GM12878 (cell line): ENCODE measurements around the gene PCDH1. TPM values are rescaled to one million over a fixed set of nuclear protein-coding genes. Genes with fewer than 3 reads are reported as not detected.

Experiments
- ATAC-seq: fragments of 200-7000 bp; cut with Tn5 transposase; 3 replicates; pipeline ENCODE4 v1.9.1; 2020; ENCODE audit warnings: mild to moderate bottlenecking, moderate library complexity
- BruUV-seq: library from RNA; stranded (reverse); fragments of 400-500 nt; replicated peaks from 2 replicates; lab custom pipeline; 2021; lab: Mats Ljungman, UMichigan
- CTCF ChIA-PET: fragments of 300-600 bp; sonication (Branson Sonifier 250); formaldehyde crosslinking; extraction: SDS; loops from one replicate; lab custom pipeline; 2021; ENCODE audit warnings: inconsistent platforms; lab: Yijun Ruan, JAX
- POLR2A ChIA-PET: fragments of 350-600 bp; formaldehyde crosslinking; extraction: SDS; loops from one replicate; lab custom pipeline; 2021; ENCODE audit warnings: inconsistent platforms; lab: Charles Lee
- RAD21 ChIA-PET: fragments of 300-600 bp; sonication (Branson Sonifier 250); formaldehyde crosslinking; loops from one replicate; lab custom pipeline; 2023; ENCODE audit warnings: antibody characterized with exemption; ENCODE audit not compliant: unreplicated experiment; lab: Charles Lee
- SMC1A ChIA-PET: fragments of 300-600 bp; sonication (Branson Sonifier 250); formaldehyde crosslinking; loops from one replicate; lab custom pipeline; 2023; ENCODE audit not compliant: unreplicated experiment, uncharacterized antibody; lab: Charles Lee
- DNase-seq: peaks from one replicate; pipeline ENCODE4 v3.0.0-alpha.2; 2011; ENCODE audit warnings: low read depth, low spot score
- FAIRE-seq: peaks from 3 replicates; lab custom pipeline; 2011; peaks lifted over from hg19 to GRCh38; lab: Jason Lieb, UNC
- H2AFZ ChIP-seq: 2 replicates; pipeline ENCODE4 v1.6.0; 2011; ENCODE audit warnings: low read depth, low read length, control low read depth; ENCODE audit not compliant: control insufficient read depth
- H3K27ac ChIP-seq: 2 replicates; pipeline ENCODE4 v1.5.1; 2011; ENCODE audit warnings: control low read depth; ENCODE audit not compliant: control insufficient read depth, insufficient read depth
- H3K27me3 ChIP-seq, 2 experiments: replicated peaks in 1 of 2; 2 replicates each; pipeline versions ENCODE4 v1.6.0 to v1.6.1; 2011; ENCODE audit warnings: low read length in 1 of 2; ENCODE audit not compliant: control insufficient read depth in 2 of 2, insufficient read depth in 2 of 2
- H3K36me3 ChIP-seq, 2 experiments: 2 replicates each; pipeline ENCODE4 v1.5.1; 2011; ENCODE audit warnings: low read length in 1 of 2; ENCODE audit not compliant: control insufficient read depth in 2 of 2, insufficient read depth in 2 of 2
- H3K4me1 ChIP-seq: 2 replicates; pipeline ENCODE4 v1.6.1; 2011; ENCODE audit warnings: mild to moderate bottlenecking, low read length, moderate library complexity, mixed read lengths; ENCODE audit not compliant: control insufficient read depth, insufficient read depth
- H3K4me2 ChIP-seq: 2 replicates; pipeline ENCODE4 v1.6.0; 2011; ENCODE audit warnings: control low read depth; ENCODE audit not compliant: control insufficient read depth, insufficient read depth
- H3K4me3 ChIP-seq: fragments of 200-600 bp; sonication (generic); 2 replicates; pipeline ENCODE4 v1.5.1; 2016
- H3K79me2 ChIP-seq: 2 replicates; pipeline ENCODE4 v1.6.0; 2011; ENCODE audit warnings: low read length; ENCODE audit not compliant: control insufficient read depth, insufficient read depth
- H3K9ac ChIP-seq: 2 replicates; pipeline ENCODE4 v1.8.0; 2011; ENCODE audit warnings: low read length, control low read depth, mixed read lengths; ENCODE audit not compliant: control insufficient read depth, insufficient read depth
- H3K9me3 ChIP-seq: replicated peaks from 3 replicates; pipeline ENCODE4 v1.5.1; 2011; ENCODE audit warnings: mild to moderate bottlenecking, low read length; ENCODE audit not compliant: control insufficient read depth, insufficient read depth
- H4K20me1 ChIP-seq: 2 replicates; pipeline ENCODE4 v1.6.0; 2011; ENCODE audit not compliant: control insufficient read depth, insufficient read depth
- CUX1 ChIP-seq: IDR thresholded peaks from 2 replicates; pipeline ENCODE4 v1.6.1; 2012; ENCODE audit warnings: improper control_type of control experiment, low read depth, low read length; ENCODE audit not compliant: insufficient replicate concordance
- ELK1 ChIP-seq: IDR thresholded peaks from 2 replicates; pipeline ENCODE4 v1.6.1; 2012; ENCODE audit warnings: low read depth, low read length, improper control_type of control experiment
- IKZF1 ChIP-seq: fragments of 450-650 bp; conservative IDR thresholded peaks from 2 replicates; pipeline ENCODE4 v1.6.1; 2017; ENCODE audit warnings: antibody characterized with exemption, mild to moderate bottlenecking
- KAT2A ChIP-seq: conservative IDR thresholded peaks from 2 replicates; pipeline ENCODE4 v1.6.1; 2011; ENCODE audit warnings: low read depth, low read length; ENCODE audit not compliant: control insufficient read depth
- NFIC ChIP-seq: IDR thresholded peaks from 2 replicates; pipeline ENCODE4 v1.6.1; 2012; ENCODE audit warnings: low read depth, mild to moderate bottlenecking, inconsistent platforms, low read length, moderate library complexity
- TCF12 ChIP-seq: IDR thresholded peaks from 2 replicates; pipeline ENCODE4 v1.6.1; 2011; ENCODE audit warnings: low read depth, mild to moderate bottlenecking, low read length
- TCF3 ChIP-seq: IDR thresholded peaks from 2 replicates; pipeline ENCODE4 v1.6.1; 2012; ENCODE audit warnings: low read depth, mild to moderate bottlenecking, low read length, borderline replicate concordance; ENCODE audit not compliant: insufficient read depth
- ZBED1 ChIP-seq: IDR thresholded peaks from 2 replicates; pipeline ENCODE4 v1.6.1; 2016; ENCODE audit warnings: borderline replicate concordance
- ZNF274 ChIP-seq: IDR thresholded peaks from one replicate; pipeline ENCODE4 v1.8.0; 2011; ENCODE audit not compliant: insufficient read length, insufficient read depth
- ZNF687 ChIP-seq: fragments of 450-650 bp; IDR thresholded peaks from 2 replicates; pipeline ENCODE4 v1.6.1; 2017; ENCODE audit warnings: mild to moderate bottlenecking, moderate library complexity
- WGBS: methylation state at CpG from one replicate; pipeline ENCODE4 v1.1.6; 2016; ENCODE audit warnings: low lambda C conversion rate; ENCODE audit not compliant: insufficient replicate concordance, insufficient coverage; ENCODE audit errors: missing lambda C conversion rate; 5-methylcytosine and 5-hydroxymethylcytosine counted together
- in situ Hi-C: fragments of 300-500 bp; cut with MboI; formaldehyde crosslinking; loops from 9 replicates; pipeline ENCODE4 v1.14.3; 2018; ENCODE audit warnings: mixed read lengths
- intact Hi-C: fragments of 100-400 bp; cut with micrococcal nuclease; formaldehyde crosslinking; loops from one replicate; pipeline ENCODE4 v1.14.2; 2022; ENCODE audit not compliant: unreplicated experiment
- polyA plus RNA-seq, 11 experiments: library from polyadenylated mRNA; depleted of rRNA in 4 of 11; unstranded in 6 of 11; stranded (reverse) in 5 of 11; fragments of >200 nt; fragmentation: Nextera tagmentation in 4 of 11; fragmentation: Illumina TruSeq in 1 of 11; extraction: Ambion mirVana in 4 of 11; extraction: Trizol in 1 of 11; gene quantifications; 1 replicate in 1 of 11; 2 replicates in 10 of 11; pipeline versions ENCODE4 v1.2.1 to v1.2.3, GENCODE V29; 2011 to 2016; ENCODE audit warnings: inconsistent platforms in 2 of 11, missing spikeins in 2 of 11, low read depth in 1 of 11
- total RNA-seq, 4 experiments: library from RNA; depleted of rRNA in 3 of 4; stranded (reverse); fragments of >200 nt in 3 of 4; fragmentation: Illumina TruSeq in 1 of 4; extraction: Trizol in 1 of 4; gene quantifications; 2 replicates each; pipeline versions ENCODE4 v1.2.1 to v1.2.3, GENCODE V29; 2013 to 2021

PCDH1 gene
- total and polyA plus RNA-seq, 10 of the 15 experiments (the other 5 are each of a cell fraction or from before 2014, with no cell fraction given) = 0.07 to 0.36 (median 0.16) TPM; not detected in 7

- H3K4me3 ChIP-seq = peak overlapping the region; percentile 81
- SMC1A ChIA-PET = no interaction called here
- DNase-seq = no peak
- no peak for TF ChIP-seq KAT2A
- TF ChIP-seq IKZF1 = no peak
- TF ChIP-seq NFIC = no peak
- no peak for TF ChIP-seq TCF3
- TF ChIP-seq ZNF687 = no peak
- no peak for TF ChIP-seq TCF12
- TF ChIP-seq ZNF274 = no peak
- TF ChIP-seq ZBED1 = no peak
- TF ChIP-seq ELK1 = no peak
- TF ChIP-seq CUX1 = no peak
These were observed 29.3 kb downstream of the PCDH1 start for GRCh38 chr5:141848744-141849414.

More at GRCh38 chr5:141848744-141849414, 29.3 kb downstream of the PCDH1 start:
- no peaks in the 10 kb centered on the region; a peak in 1 of 4 replicates for H3K27me3 ChIP-seq
- peaks cover 8% of the 10 kb centered on the region for H3K4me1 ChIP-seq
- intact Hi-C loops = no loop called here
- H3K27ac ChIP-seq = peak overlapping the region; percentile 35; the same call in 1 of the 2 replicates
- peak overlapping the region; percentile 60 for H3K9ac ChIP-seq
- no peaks in the 10 kb centered on the region for H4K20me1 ChIP-seq
- in situ Hi-C loops = no loop called here
- FAIRE-seq = peak; percentile 71
- H3K4me2 ChIP-seq = peak overlapping the region; percentile 100
- peak overlapping the region; percentile 93 for H2AFZ ChIP-seq
- ChIA-PET POLR2A (no interaction called here), CTCF (interaction anchor here (0.6 to 1.1 kb wide), 2 partner anchors 157 to 257 kb away, joined by 3 read pairs; no protein-coding TSS in a partner anchor), RAD21 (no interaction called here)
- no peaks in the 10 kb centered on the region for H3K79me2 ChIP-seq
- no peaks in the 10 kb centered on the region for H3K36me3 ChIP-seq
- H3K9me3 ChIP-seq = no peaks in the 10 kb centered on the region; the same call in 2 of the 3 replicates
- peak; percentile 43 for ATAC-seq
- 29% methylated on average over 14 of the region's 19 CpGs for WGBS
- BruUV-seq = no TSS peak
